HG03520 (cell line): ENCODE results near the gene FAM13A.
"Not testable (repeated sequence)": the region's sequence is repeated elsewhere in the genome, so short reads cannot be mapped to it uniquely, and the experiment has no call there.

Experiments used
- ATAC-seq: cut with Tn5 transposase; IDR thresholded peaks from one replicate; pipeline ENCODE4 v1.9.1; 2021; ENCODE audit warnings: mild to moderate bottlenecking, moderate library complexity; ENCODE audit not compliant: unreplicated experiment

FAM13A gene

DNA sequence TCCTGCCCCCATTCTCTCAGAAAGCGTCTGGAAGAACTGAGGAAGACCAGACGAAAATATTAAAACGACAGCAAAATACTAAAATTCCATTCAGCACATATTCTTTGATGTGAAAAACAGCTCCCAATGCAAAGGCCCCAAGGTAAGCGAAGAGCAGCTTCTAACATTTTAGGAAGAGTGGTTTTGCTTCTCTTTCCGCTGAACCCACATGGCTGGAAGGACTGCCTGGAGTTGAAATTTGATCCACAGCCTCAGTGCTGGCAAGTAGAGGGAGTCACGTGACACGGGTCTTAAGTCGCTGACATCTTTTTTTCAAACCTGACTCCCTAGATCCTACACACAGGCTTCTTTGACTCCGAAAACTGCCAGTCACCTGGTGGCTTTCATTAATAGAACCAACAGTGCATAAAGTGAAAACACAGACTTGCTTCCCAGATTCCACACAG, at the start of gene FAM13A:
TSS of gene FAM13A (minus strand) at position 233 of the 446 bp plus-strand sequence. CDS start at position 12, 221 bp downstream.
- ATAC-seq, result no peak

DNA sequence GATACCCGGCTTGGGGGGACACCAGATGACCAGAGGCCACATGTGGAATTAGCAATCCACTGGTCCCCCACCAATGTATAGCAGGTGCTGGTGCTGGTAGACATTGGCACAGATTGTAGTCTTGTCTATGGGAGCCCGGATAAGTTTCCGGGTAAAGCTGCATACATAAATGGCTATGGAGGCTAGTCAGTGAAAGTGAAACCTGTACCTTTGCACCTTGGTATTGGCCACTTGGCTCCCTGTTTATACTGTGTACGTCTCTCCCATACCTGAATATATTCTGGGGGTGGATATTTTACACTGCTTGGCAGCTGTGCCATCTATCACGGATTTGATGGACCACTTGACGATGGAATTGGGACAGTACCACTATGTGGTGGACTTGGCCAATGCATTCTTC, 48.7 kb upstream of the FAM13A start:
- no peak for ATAC-seq

DNA sequence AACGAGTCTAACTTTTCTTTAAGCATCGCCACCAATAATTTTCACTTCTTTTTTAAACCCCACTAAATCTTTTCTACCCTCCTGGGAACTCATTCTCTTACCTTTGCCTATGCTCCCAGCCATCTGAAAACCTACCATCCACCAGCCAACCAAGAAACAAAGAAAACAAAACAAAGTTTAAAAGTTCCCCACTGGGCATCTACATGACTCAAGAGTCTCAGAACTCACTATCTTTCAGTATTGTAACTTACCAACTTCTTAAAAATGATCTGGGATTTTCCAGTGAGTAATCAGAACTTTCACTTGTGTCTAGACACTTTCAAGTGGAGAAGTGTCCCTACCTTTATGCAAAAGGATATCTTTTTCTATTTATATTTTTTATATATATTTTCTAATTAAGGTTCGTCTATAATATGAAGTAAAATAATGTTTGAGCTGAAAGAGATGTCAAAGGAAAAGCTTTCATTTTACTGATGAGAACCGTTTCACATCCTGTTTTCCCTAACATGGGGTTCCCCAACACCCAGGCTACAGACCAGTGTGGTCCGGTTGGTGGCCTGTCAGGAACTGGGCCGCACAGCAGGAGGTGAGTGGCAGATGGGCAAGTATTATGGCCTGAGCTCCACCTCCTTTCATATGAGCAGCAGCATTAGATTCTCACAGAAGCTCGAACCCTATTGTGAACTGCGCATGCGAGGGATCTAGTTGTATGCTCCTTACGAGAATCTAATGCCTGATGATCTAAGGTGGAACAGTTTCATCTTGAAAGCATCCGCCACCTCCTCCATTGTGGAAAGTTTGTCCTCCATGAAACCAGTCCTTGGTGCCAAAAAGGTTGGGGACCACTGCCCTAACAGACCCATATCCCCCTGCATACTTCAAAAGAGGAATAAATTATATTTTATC, 44.5 kb upstream of the FAM13A start:
- ATAC-seq, result peak; percentile 90

DNA sequence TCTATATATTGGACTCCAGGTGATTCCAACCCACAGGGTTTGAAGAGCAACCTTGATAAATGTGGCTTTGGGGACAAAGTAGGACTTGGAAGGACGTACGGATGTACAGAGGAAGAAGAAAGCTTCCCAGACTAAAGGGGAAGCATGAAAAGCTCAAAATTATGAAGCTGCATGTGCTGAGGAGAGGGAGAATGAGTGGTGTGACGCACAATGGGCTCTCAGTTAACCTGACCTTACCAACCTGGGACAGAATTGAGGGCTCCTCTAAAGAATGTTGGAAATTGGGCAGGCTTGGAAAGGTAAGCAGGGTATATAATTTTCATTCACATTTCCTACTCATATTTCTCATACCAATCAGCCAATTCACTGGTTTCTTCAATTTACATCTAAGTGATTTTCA, 43.9 kb upstream of the FAM13A start:
- no peak for ATAC-seq

DNA sequence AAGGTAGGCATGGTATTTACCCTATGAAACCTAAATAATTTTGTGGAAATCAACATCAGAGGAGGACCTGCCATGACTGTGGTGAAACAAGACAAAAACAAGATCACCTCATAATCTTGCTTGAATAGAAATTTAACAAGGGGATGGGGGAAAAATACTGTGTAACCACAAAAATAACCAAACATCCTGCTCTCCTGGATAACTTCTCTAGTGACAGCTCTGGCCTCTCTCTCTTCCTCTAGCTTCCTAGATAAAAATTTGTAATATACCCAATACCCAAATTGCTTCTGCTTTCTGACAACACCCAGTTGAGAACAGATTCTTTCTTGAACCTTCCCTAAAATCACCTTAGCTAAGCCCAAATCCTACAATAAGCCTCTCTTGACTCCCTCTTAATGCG, 42.5 kb upstream of the FAM13A start:
- no peak for ATAC-seq

DNA sequence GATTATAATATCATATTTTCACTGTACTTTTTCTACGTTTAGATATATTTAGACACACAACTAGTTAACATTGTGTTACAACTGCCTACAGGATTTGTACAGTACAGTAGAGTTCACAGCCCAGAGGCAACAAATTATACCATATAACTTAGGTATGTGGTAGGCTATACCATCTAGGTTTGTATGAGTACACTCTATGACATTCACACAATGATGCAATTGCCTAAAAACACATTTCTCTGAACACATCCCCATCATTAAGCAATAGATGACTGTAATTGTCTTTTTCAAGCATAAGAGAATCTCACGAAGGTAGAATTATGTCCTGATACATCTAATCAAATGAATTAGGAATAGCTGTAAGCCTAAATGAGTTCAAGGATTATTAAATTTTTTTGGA, 42.0 kb upstream of the FAM13A start:
- no peak for ATAC-seq

DNA sequence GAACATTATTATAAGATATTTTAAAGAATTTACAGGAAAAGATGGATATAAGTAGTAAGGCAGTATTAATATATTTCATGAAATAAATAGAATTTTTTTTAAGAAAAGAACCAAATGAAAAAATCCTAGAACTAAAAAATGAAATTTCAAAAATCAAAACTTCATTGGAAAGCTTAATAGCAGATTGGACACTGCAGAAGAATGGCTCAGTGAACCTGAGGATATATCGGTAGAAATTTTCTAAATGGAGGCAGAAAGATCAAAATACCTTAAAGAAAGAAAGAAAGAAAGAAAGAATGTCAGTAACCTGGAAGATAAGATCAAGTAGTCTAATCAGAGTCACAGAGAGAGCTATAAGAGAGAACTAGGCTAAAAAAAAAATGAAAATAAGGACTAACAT, 21.3 kb upstream of the FAM13A start:
- ATAC-seq, result no peak

DNA sequence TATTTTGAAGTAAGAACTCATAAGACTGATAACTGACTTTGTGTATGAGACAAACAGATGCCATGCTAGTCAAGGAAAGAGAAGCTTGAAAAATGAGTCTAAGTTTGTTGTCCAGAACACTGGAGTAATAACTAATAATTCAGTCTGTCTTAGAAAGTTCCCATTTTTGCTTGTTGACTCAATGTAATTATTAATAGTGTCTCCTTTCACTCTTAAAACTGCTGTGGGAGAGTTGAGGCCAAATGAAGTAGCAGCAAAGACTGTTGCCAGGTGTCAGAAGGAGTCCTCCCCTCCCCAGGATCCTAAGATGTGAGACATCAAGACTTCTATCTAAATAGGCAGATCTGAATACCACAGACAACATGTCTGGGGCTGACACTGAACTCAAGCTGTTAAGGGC, 20.8 kb upstream of the FAM13A start:
- no peak for ATAC-seq

DNA sequence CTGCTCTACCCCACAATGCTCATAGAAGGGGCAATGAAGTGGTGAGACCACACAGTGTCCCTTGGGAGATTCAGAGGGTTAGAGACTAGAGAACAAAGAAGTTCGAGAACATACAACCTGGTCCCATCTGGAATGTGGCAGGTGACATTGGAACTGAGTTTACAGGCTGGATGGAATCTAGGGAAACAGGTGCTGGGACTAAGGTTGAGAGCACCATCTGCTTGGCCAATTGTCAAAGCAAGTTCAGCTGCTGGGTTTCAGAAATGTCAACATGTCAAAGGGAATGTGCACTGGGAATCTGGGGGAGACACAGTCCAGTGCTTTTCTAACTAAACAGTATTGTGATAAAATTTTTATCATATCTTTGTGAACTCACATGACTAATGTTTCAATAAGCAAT, 15.9 kb upstream of the FAM13A start:
- no peak for ATAC-seq

DNA sequence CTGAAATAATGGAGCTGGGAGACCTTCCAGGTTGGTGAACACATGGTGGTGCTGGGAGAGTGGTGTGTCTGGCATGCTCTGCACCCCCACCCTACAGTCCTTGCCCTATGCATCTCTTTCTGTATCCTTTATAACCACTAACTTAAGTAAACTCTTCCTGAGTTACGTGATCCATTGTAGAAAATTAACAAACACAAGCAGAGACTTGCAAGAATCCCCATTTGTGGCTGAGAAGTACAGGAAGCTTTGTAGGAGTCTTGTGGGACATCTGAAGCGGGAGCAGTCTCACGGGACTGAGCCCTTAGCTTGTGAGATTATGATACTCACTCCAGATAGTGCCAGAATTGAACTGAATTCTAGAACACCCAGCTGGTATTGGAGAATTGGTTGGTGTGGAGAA, 14.3 kb upstream of the FAM13A start:
- ATAC-seq, result no peak

DNA sequence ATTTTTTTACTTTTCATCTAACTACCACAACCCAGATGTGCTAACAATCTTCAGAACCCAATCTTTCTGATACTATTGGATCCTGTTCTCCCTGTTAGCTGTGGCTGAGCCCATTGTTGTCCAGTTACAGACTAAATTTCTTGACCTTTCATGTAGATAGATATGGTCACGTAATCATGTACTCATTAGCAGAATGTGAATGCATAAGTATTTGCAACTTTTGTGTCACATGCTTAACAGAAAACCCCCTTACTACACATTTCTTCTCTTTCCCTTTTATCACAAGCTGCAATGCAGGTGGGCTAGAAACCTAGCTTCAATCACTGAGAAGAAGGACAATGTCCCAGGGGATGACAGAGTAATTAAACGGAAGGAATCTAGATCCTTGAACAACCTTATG, 13.1 kb upstream of the FAM13A start:
- peak; percentile 48 for ATAC-seq

DNA sequence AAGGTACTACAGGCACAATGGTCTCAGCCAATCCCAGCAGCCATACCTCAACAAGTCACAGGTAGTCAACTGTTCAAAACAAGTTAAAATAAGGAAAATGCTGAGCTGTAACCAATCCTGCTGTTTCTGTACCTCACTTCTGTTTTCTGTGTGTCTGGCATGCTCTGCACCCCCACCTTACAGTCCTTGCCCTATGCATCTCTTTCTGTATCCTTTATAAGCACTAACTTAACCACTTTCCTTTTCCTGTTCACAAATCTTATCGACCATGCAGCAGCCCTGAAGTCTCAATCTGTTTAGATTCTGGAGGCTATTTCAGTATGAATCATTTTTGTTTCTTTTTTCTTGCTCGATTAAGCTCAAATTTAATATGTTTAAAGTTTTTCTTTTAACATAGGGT, 12.5 kb upstream of the FAM13A start:
- ATAC-seq, result peak; percentile 89

DNA sequence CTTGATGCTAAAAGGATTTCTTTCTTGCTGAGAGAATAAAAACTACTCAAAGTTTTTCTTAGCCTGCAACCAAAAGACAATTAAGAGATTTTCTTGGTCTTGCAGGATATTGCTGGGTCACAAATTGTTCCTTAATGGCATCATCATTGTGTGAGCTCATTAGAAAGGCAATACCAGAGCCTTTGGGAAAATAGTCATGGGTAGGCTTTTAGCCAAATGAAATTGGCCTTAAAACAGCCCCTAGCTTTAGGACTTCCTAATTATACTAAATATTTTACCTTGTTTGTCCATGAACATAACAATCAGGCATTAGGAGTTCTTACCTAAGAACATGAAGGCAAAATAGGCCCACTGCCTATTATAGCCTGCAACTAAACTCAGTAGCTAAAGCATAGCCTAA, 10.4 kb upstream of the FAM13A start:
- ATAC-seq, result no peak

DNA sequence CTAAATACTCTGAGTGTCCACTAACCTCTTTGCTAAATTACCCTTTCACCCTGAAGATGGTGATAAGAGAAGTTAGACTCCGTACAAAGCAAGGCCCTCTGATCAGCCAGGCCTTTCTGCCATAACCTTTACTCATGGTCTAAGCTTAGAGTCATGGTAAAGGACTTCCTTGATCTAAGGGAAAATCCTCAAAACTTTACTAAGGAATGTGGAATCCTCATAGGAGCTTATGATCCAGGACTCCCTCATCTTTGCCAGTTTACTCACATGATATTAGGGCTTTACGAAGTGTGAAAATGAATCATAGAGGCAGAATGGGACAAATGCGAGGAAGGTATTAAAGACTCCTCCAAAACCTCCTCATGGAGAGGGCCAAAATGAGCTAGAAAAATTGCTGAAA, 7.9 kb upstream of the FAM13A start:
- ATAC-seq, result no peak

DNA sequence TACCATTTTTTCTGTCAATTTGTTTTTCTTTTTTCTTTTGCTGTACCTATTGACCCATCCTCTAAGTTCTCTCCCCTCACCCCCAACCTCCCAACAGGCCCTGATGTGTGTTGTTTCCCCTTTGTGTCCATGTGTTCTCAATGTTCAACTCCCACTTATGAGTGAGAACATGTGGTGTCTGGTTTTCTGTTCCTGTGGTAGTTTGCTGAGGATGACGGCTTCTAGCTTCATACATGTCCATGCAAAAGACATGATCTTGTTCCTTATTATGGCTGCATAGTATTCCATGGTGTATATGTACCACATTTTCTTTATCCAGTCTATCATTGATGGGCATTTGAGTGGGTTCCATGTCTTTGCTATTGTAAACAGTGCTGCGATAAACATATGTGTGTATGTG, 859 bp upstream of the FAM13A start:
- not testable (repeated sequence) for ATAC-seq

DNA sequence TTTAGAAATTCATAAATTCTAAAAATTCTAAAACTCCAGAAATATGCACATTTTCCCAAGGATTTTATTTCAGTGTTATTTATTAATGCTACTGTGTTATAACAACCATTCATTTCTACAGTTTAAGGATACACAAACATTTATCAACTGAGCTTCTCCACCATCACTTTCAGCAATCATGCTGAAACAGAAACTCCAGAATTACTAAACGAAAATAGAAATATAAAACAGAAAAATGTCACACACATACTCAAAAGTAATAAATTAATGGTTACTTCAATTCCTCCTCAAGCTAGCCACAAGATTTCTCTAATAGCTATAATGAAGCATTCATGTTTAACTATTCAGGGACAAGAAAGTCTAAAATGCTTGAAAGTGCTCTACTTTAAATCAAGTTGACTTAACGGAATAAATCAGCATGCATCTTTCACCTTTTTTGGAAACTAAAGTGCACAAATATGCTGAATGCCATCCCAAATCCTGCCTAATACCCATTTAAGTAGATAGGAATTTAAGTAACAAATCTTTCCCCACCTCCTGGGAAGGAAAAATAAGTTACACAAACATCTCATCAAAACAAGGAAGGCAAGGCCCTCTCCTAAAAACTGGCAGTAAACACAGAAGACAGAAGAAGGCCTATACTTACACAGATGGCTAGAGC, 563 bp downstream of the FAM13A start:
- ATAC-seq, result no peak

DNA sequence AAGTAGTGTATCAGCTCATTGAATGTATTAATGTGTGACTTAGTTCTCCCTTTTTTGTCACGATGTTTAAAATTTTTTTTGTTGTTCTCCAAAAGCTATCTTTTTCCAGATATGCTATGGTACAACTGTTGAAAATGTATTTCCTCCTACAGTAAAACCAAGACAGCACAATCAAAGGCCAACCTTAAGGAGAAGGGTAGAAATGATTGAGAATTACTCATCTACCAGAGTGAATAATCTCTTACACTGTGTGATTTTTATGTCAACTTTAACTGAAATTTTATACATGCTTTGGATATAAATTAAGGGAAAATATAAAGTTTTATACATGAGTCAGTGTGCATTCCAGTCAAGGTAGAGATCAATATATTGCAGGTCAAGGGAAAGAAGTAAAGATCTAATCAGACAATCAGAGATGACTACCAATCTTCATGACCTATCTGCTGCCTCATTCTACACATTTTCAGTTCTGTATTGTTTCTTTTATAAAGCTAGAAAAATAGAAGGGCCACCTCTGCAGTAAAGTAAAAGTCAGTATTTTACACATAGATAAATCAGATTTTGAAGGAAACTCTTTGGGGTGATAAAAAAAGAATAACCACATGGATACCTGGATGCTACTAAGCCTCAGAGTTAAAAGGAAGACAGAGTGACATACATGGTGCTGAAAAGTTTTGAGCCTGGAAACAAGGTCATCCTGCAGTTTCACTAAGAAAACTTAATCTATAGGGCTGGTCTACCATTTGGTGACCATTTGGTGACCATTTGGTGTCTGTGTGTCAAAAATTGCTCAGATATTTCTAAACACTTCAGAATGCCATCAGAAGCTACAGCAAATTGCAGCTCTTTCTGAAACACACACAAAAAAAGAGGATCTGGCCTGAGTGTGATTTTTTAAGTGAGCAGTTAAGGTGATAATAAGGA, 1.6 kb downstream of the FAM13A start:
- no peak for ATAC-seq

DNA sequence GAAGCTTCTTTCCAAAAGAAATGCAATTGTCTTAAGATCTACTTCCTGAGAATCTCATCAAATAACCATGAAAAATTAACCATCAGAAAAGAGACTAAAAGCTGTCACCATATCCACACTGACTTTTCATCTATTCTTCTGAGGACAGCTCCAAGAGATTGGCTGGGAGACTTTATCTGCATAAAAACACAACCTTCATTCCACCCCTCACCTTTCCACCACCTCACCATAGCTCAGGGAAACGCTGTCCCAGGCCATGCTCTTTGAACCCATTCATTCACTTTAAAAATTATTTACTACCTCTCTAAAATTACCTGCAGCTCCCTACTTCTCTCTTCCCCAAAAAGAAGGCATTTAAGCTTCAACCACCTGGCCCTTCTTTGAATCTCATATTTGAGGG, 2.4 kb downstream of the FAM13A start:
- ATAC-seq, result no peak

DNA sequence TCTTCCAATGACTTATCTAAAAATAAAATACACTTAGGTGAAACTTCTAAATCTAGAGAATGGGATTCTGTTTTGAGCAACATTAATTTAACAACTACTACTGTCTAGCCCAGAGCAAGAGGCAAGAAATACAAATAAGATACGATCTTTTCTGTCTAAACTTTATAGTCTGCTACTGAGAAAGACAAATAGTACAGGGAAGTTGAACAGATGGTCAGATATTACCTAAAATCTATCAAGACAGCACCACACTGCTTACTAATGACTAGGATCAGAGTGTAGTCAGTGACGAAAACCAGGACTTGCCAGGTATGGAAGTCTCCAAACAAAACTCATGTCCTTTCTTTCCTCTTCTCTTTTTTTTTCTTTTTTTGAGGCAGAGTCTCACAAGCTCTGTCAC, 7.1 kb downstream of the FAM13A start:
- no peak for ATAC-seq

DNA sequence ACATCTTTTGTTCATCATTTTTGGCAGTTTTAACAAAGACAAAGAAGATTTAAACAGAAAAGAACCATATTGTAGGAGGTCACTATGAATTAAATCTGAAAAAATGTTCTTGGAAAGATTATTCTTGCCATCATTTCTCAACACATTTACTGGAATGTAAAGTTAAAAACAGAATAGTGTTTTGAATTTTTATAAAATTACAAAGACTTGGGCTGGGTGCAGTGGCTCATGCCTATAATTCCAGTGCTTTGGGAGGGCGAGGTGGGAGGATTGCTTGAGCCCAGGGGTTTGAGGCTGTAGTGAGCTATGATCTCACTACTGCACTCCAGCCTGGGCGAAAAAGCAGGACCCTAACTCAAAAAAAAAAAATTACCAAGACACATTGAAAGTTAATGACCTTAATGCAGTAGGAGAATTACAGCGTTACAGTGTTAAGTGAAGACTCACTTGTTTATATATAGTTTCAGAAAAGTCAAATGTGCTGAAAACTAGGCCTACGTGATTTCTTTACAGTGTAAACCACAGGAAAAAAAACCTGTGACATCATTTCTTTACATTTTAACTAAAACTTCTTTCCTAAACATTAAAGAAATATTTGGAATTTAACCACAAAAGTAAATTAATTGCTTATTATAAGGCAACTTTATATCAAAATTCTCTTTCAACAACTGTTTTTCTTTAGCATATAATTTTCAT, 7.9 kb downstream of the FAM13A start:
- ATAC-seq, result no peak
